Upper lobe of left lung (tissue), 6 donors: ENCODE results near the gene RTP3. TPM values are rescaled to one million over a fixed set of nuclear protein-coding genes. Genes with fewer than 3 reads are reported as not detected.

Source experiments
- ATAC-seq, 2 donors: fragments of 200-7000 bp; cut with Tn5 transposase; one replicate each; pipeline ENCODE4 v1.9.1; 2022; ENCODE audit warnings: mild to moderate bottlenecking in 2 of 2, moderate library complexity in 2 of 2; ENCODE audit not compliant: low FRiP score in 2 of 2
- DNase-seq, 2 donors: peaks; one replicate each; pipeline ENCODE4 v3.0.0-alpha.2; 2019 to 2020
- H3K27ac ChIP-seq, 4 donors: fragments of 200-600 bp; sonication (generic); one replicate each; pipeline ENCODE4 v1.5.1; 2016 to 2019
- H3K27me3 ChIP-seq, 4 donors: fragments of 200-600 bp; sonication (generic); one replicate each; pipeline ENCODE4 v1.5.1; 2017 to 2019
- H3K36me3 ChIP-seq, 4 donors: fragments of 200-600 bp; sonication (generic); one replicate each; pipeline ENCODE4 v1.5.1; 2016 to 2019
- H3K4me1 ChIP-seq, 4 donors: fragments of 200-600 bp; sonication (generic); one replicate each; pipeline ENCODE4 v1.5.1; 2018 to 2019
- H3K4me3 ChIP-seq, 4 donors: fragments of 200-600 bp; sonication (generic); one replicate each; pipeline ENCODE4 v1.5.1; 2017 to 2019; ENCODE audit warnings: mild to moderate bottlenecking in 2 of 4, moderate library complexity in 1 of 4
- H3K9me3 ChIP-seq, 4 donors: fragments of 200-600 bp; sonication (generic); one replicate each; pipeline ENCODE4 v1.5.1; 2018 to 2019
- EP300 ChIP-seq, 4 donors: sonication (generic); formaldehyde crosslinking; IDR thresholded peaks; one replicate each; pipeline ENCODE4 v1.5.1; 2017; ENCODE audit warnings: antibody characterized with exemption in 4 of 4, control low read depth in 2 of 4
- POLR2A ChIP-seq, 4 donors: fragments of 450-650 bp; IDR thresholded peaks; one replicate each; pipeline ENCODE4 v1.5.1; 2016 to 2017; ENCODE audit warnings: antibody characterized with exemption in 4 of 4, mild to moderate bottlenecking in 2 of 4
- POLR2AphosphoS5 ChIP-seq, 2 donors: sonication (generic); formaldehyde crosslinking; IDR thresholded peaks; one replicate each; pipeline ENCODE4 v1.5.1; 2017; ENCODE audit warnings: antibody characterized with exemption in 2 of 2
- WGBS, 2 donors: methylation state at CpG; one replicate each; pipeline ENCODE4 v1.1.5; 2017 to 2018; 5-methylcytosine and 5-hydroxymethylcytosine counted together
- total RNA-seq, 6 donors: library from RNA; depleted of rRNA in 4 of 6; stranded (reverse); fragments of >200 nt in 4 of 6; gene quantifications; one replicate each; pipeline versions ENCODE4 v1.1.0 to v1.2.1, GENCODE V29; 2016 to 2021
- TF ChIP-seq, protein P1 (sequence below), 6 experiments: fragments of 450-650 bp in 4 of 6; fragments of 200-600 bp in 2 of 6; sonication (generic) in 2 of 6; IDR thresholded peaks; one replicate each; pipeline ENCODE4 v1.5.1; 2016 to 2019; ENCODE audit warnings: antibody characterized with exemption in 6 of 6
- donor health status: DM: no; HTN: no; CAD: no; lungs with moderate emphysema.
- donor health status: DM: no; HTN: yes; CAD: no; lungs with severe emphysema.

RTP3 gene
- total RNA-seq, 6 donors from 2014 or later, result not detected

- Histone ChIP-seq H3K27me3 (no peaks in the 10 kb centered on the region), H3K27ac (no peak overlapping the region), H3K9me3 (no peaks in the 10 kb centered on the region), H3K4me3 (no peak overlapping the region), H3K36me3 (no peaks in the 10 kb centered on the region), H3K4me1 (no peaks in the 10 kb centered on the region)
- no peak for TF ChIP-seq EP300 (IDR thresholded peaks at IDR 0.05)
- DNase-seq (no peak), ATAC-seq (no peak)
- 92 to 93% methylated on average over 4 of the region's 4 CpGs for WGBS, 2 donors
Observed at GRCh38 chr3:46508850-46509591, 11.2 kb downstream of the RTP3 start.

- TF ChIP-seq EP300 (IDR thresholded peaks at IDR 0.05) (no peak), POLR2A (IDR thresholded peaks at IDR 0.05) (no peak), POLR2AphosphoS5 (IDR thresholded peaks at IDR 0.05) (no peak)
- TF ChIP-seq, protein P1, sequence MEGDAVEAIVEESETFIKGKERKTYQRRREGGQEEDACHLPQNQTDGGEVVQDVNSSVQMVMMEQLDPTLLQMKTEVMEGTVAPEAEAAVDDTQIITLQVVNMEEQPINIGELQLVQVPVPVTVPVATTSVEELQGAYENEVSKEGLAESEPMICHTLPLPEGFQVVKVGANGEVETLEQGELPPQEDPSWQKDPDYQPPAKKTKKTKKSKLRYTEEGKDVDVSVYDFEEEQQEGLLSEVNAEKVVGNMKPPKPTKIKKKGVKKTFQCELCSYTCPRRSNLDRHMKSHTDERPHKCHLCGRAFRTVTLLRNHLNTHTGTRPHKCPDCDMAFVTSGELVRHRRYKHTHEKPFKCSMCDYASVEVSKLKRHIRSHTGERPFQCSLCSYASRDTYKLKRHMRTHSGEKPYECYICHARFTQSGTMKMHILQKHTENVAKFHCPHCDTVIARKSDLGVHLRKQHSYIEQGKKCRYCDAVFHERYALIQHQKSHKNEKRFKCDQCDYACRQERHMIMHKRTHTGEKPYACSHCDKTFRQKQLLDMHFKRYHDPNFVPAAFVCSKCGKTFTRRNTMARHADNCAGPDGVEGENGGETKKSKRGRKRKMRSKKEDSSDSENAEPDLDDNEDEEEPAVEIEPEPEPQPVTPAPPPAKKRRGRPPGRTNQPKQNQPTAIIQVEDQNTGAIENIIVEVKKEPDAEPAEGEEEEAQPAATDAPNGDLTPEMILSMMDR (IDR thresholded peaks at IDR 0.05), result no peak
- no peaks in the 10 kb centered on the region for H3K27me3 ChIP-seq
- no peaks in the 10 kb centered on the region for H3K36me3 ChIP-seq
- H3K4me3 ChIP-seq, result no peak overlapping the region
- H3K9me3 ChIP-seq, result no peaks in the 10 kb centered on the region
- whole genome bisulfite sequencing, 2 donors, result 83 to 85% methylated on average over 4 of the region's 4 CpGs
- ATAC-seq, result no peak
- DNase-seq, result no peak
- H3K27ac ChIP-seq, result no peak overlapping the region
- no peaks in the 10 kb centered on the region for H3K4me1 ChIP-seq
Observed at GRCh38 chr3:46509661-46510187, 11.9 kb downstream of the RTP3 start.

GRCh38 chr3:46512191-46512749 lies 14.5 kb downstream of the RTP3 start:
- 77 to 86% methylated on average over 2 of the region's 2 CpGs for WGBS, 2 donors
- no peak for ATAC-seq
- DNase-seq, result no peak
- TF ChIP-seq, protein P1 (IDR thresholded peaks at IDR 0.05), result no peak
- no peak for TF ChIP-seq EP300 (IDR thresholded peaks at IDR 0.05)
- no peak for TF ChIP-seq POLR2A (IDR thresholded peaks at IDR 0.05)
- no peak for TF ChIP-seq POLR2AphosphoS5 (IDR thresholded peaks at IDR 0.05)
- H3K27me3 ChIP-seq, result no peaks in the 10 kb centered on the region
- H3K4me3 ChIP-seq, result no peak overlapping the region
- H3K4me1 ChIP-seq, result no peaks in the 10 kb centered on the region
- H3K36me3 ChIP-seq, result no peaks in the 10 kb centered on the region
- H3K9me3 ChIP-seq, result no peaks in the 10 kb centered on the region
- no peak overlapping the region for H3K27ac ChIP-seq

- no peak for ATAC-seq
- Histone ChIP-seq H3K27me3 (no peaks in the 10 kb centered on the region), H3K27ac (no peak overlapping the region), H3K36me3 (no peaks in the 10 kb centered on the region), H3K9me3 (no peaks in the 10 kb centered on the region), H3K4me1 (no peaks in the 10 kb centered on the region), H3K4me3 (no peak overlapping the region)
- WGBS, 2 donors, result 89 to 95% methylated on average over 4 of the region's 4 CpGs
- no peak for DNase-seq
- TF ChIP-seq POLR2AphosphoS5 (IDR thresholded peaks at IDR 0.05), result no peak
- no peak for TF ChIP-seq EP300 (IDR thresholded peaks at IDR 0.05)
- TF ChIP-seq POLR2A (IDR thresholded peaks at IDR 0.05), result no peak
- TF ChIP-seq, protein P1 (IDR thresholded peaks at IDR 0.05), result no peak
Observed at GRCh38 chr3:46516521-46516920, 18.7 kb downstream of the RTP3 start.

- H3K27ac ChIP-seq, result no peak overlapping the region
- TF ChIP-seq POLR2AphosphoS5 (IDR thresholded peaks at IDR 0.05), result no peak
- no peak for TF ChIP-seq EP300 (IDR thresholded peaks at IDR 0.05)
- TF ChIP-seq POLR2A (IDR thresholded peaks at IDR 0.05), result no peak
- TF ChIP-seq, protein P1 (IDR thresholded peaks at IDR 0.05), result no peak
- H3K27me3 ChIP-seq, result no peaks in the 10 kb centered on the region
- no peaks in the 10 kb centered on the region for H3K36me3 ChIP-seq
- H3K9me3 ChIP-seq, result no peaks in the 10 kb centered on the region
- DNase-seq, result no peak
- WGBS, 2 donors, result 80% methylated on average over 7 of the region's 7 CpGs
- ATAC-seq, result no peak
- no peaks in the 10 kb centered on the region for H3K4me1 ChIP-seq
- no peak overlapping the region for H3K4me3 ChIP-seq
Observed at GRCh38 chr3:46517016-46517783, 19.4 kb downstream of the RTP3 start.
